Measurements from ENCODE around the gene PKD1.

The PKD1 gene

GRCh38 chr16:2064368-2064945, 71.2 kb downstream of the PKD1 start:
- DNase-seq, result no peak

GRCh38 chr16:2063861-2064260, 71.8 kb downstream of the PKD1 start:
- DNase-seq, result no peak

DNA sequence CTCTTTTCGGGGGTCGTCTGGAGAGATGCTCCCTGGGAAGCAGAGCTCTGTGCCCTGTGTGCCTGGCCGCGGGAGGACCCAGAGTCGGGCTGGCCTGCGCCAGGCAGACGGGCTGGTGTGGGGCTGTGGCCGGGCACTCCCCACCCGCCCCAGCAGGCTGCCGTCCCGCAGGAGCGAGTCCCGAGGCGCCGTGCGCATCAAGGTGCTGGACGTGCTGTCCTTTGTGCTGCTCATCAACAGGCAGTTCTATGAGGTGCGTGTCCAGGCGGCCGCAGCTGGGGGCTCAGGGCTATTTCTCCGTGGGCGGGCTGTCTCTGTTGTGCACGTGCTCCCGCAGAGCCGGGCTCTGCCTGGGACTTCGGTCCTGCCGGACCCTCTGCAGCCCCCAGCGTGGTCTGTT, 72.9 kb downstream of the PKD1 start:
- no peak for DNase-seq

DNA sequence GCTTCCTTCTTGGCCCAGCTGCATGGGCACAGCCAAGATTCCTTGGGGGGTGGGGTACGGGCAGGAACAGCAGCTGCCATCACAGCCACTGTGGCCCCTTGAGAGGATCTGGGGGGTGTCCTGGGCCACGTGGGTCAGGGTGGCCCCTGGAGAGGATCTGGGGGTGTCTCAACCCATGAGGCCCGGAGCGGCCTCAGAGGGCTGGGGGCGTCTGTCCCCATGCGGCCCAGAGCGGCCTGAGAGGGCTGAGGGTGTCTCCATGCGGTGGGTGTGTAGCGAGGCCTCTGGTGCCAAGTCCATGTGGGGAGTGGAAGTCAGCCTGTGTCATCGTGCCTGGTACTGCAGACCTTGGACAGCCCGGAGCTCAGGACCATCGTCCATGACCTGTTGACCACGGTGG, 74.2 kb downstream of the PKD1 start:
- DNase-seq, result no peak

DNA sequence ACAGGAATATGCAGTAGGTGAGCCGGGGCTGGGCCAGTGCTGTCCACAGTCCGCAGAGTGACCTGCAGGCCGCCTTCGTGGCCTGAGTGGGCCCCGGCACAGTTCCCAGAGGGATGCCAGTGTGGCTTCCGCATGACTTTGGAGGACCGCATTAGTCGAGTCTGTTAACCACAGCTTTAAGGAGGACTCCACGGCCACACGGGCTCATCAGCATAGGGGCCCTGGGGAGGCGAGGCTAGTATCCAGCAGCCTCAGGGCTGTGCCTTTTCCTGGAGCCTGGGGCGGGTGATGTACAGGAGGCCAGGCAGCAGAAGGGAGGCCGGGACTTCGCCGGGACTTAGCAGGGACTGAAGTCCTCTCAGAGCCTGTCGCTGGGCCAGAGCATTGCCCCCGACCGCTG, 74.7 kb downstream of the PKD1 start:
- DNase-seq, result no peak

- no peak for DNase-seq
Measured at GRCh38 chr16:2060346-2060745, 75.4 kb downstream of the PKD1 start.

- no peak for DNase-seq
Measured at GRCh38 chr16:2058872-2059271, 76.8 kb downstream of the PKD1 start.

GRCh38 chr16:2058420-2058819, 77.3 kb downstream of the PKD1 start:
- no peak for DNase-seq

GRCh38 chr16:2057438-2057837, 78.3 kb downstream of the PKD1 start:
- DNase-seq, result no peak

- DNase-seq, result no peak
Measured at GRCh38 chr16:2056681-2057407, 78.9 kb downstream of the PKD1 start.

GRCh38 chr16:2056077-2056476, 79.6 kb downstream of the PKD1 start:
- DNase-seq, result no peak

DNA sequence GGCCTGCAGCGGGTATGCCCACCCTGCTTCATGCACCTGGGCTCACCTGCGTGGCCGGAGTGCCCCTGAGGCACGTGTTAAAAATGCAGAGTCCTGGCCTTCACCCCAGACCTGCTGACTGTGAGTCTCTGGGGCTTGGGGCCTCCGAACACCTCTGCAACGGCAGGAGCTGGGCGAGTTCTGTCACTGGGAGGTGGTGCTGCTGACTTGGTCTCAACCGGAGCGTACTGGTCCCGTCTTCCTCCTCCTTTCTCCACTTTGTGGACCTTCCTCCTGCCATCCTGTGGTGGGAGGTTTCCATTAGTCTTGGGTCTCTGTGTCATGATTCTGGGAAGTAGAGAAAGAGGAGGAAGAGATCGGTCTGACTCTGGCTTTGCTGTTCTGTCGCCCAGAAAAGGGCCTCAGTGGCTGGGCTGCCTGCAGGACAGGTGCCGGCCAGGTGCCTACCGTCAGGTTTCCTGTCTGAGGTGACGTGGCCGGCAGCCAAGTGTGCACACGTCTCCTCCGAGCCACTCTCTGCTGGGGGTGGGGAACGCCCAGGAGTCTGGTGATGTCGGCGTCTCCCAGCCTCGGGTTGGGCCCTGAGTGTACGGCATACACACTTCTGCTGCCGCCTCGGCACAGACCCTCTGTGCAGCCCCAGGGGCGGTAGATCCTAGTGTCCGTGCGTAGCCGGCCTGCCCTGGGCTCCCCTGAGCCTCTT, 81.0 kb downstream of the PKD1 start:
- no peak for DNase-seq

GRCh38 chr16:2053897-2054296, 81.8 kb downstream of the PKD1 start:
- DNase-seq, result no peak

- no peak for DNase-seq
Measured at GRCh38 chr16:2053211-2053610, 82.5 kb downstream of the PKD1 start.

DNA sequence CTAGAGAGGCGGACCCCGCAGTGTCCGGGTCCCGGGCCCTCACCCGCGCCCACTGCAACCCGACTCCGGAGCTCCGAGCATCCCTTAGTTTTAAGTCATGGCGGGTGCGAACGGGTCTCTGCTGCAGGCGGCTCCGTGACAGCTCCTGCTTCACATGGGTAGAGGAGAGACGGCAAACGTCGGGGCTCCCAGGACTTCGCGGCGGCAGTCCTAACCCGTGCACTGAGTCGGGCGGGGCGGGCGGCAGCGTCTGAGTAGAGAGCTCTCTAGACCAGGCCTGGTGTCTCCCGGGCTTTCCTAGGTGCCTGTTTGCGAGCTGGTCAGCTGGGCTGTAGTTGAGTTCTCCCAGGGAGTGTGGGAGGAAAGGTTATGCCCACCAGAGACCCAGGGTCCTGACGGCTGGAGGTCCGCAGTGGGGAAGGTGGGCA, 87.6 kb downstream of the PKD1 start:
- no peak for DNase-seq

- peak; percentile 86 for DNase-seq
Measured at GRCh38 chr16:2047330-2048115, 88.2 kb downstream of the PKD1 start, which contains the start of the genes NTHL1 and TSC2. Gene NTHL1 (minus strand): TSS chr16:2047834. CDS start chr16:2047823, 11 bp downstream. Gene TSC2 (plus strand): TSS chr16:2047985. CDS start chr16:2048616, 631 bp downstream.

DNA sequence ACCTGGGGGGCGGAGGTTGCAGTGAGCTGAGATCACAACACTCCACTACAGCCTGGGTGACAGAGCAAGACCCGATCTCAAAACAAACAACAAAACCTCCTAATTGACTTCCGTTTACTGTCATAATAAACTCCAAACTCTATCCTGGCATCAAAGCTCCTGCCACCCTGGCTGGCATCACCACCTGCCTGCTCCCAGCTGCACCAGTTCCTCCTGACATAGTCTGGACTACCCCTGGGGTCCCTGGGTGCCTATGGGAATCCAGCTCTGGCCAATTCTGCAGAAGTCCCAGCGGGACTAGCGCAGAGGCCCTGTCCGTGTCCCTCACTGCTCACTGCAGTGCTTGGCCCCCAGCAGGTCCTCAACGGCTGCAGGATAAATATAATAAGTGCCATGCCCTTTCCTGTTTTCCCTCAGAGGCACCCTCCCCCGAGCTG, 88.8 kb downstream of the PKD1 start:
- no peak for DNase-seq

DNA sequence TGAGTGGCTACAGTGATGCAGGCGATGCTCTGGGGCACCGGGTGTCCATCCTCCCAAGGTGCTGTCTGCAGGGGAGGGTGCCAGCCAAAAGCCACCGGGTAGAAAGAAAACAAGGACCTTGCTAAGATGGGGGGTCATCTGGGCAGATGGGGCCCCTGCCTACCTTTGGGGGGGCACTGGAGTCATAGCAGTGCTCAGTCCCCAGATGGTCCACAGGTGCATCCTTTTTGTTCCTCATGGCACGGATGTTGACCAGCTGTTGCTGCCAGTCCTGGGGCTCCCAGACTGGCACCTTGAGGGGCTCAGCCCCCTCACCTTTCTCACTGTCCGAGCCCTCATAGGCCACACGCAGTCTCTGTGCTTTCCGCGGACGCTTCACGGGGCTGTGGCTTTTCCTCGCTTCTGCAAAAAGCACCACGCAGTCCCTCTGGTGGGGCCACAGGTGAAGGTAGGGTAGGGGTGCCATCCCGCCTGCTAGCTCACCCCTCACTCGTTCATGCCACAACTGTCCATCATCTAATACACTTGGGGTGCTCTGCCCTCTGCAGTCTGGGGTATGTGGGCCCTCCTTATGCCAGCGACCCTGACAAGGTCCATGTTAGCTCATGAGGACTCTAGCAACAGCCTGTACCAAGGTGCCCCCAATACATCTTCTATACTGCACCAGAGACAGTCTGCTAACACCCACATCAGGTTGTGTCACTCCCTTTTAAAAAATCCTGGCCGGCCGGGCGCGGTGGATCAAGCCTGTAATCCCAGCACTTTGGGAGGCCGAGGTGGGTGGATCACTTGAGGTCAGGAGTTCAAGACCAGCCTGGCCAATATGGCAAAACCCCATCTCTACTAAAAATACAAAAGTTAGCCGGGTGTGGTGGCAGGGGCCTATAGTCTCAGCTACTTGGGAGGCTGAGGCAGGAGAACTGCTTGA, 89.5 kb downstream of the PKD1 start:
- no peak for DNase-seq

GRCh38 chr16:2044541-2044940, 91.2 kb downstream of the PKD1 start:
- DNase-seq, result no peak

DNA sequence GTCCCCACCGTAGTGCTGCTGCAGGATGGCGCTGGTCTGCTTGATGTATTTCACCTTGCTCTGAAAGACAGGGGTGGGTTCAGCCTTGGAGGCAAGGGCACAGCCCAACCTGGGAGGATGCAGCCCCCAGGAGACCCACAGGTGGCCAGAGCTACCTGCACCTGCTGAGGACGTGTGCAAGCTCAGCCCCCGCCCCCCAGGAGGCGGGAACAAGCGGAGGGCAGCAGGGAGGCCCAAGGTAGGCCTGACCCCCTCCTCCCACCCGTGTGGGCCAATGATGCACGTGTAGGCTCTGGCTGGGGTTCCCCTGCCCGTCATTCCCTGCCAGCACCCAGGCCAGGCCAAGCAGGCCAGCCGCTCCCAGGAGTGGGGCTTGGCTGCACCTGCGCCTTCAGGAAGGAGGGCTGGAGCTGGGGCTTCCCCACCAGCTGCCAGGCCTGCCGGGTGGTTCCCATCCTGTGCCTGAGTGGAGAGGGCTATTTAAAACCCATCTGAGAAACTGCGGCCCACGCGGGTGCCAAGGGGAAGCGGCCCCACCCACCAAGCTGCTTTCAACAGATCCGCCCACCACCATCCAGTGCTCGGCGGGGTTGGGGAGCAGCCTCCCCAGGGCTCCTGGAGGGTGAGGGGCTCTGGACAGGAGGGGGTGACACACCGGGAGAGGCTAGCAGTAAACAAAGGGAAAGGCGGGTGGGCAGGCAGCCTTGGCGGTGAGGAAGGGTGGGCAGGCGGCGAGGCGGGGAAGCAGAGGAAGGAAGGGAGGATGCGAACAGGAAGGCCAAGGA, 91.8 kb downstream of the PKD1 start:
- no peak for DNase-seq

DNA sequence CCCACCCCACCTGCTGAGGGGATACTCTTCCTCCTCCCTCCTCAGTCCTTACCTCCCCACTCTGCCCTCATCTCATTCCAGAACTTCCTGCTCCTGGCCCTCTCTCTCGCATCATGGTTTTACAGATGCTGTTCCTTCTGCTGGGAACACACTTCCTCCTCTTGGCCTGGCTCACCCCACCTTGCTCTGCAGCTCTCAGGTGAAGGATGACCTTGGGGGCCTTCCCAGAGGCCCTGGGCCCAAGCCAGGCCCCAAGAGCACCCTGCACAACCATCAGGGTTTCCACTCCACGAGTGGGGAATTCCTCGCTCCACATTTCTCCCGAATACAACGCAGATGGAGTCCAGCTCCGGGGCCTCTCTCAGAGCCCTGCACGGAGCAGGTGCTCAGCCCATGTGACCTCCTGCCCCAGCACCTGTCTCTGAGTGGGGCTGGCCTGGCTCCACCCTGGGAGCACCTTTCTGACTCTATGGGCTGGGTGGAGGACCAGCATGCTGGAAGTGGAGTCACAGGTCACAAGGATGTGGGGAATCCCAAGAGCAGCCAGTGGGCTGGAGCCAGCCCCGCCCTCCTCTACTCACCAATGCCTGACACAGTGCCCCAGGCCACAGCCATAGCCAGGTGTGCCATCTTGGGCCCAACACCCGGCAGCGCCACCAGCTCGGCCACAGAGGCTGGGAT, 92.6 kb downstream of the PKD1 start:
- DNase-seq, result no peak

Data from activated T-cell treated with anti-CD3 and anti-CD28 coated beads for 4 hours (primary cell).